Liver (tissue), 9 donors: ENCODE measurements around the gene MTPN. TPM values are rescaled to one million over a fixed set of nuclear protein-coding genes. Genes with fewer than 3 reads are reported as not detected.

Experiments
- DNase-seq: peaks from one replicate; pipeline ENCODE4 v3.0.0-alpha.2; 2017; ENCODE audit warnings: low spot score
- H3K27ac ChIP-seq, 2 donors: one replicate each; pipeline ENCODE4 v1.7.0; 2013; ENCODE audit warnings: inconsistent platforms in 2 of 2, low read length in 2 of 2, control low read depth in 1 of 2, low read depth in 1 of 2, mild to moderate bottlenecking in 1 of 2
- H3K27me3 ChIP-seq, 4 donors: one replicate each; pipeline versions ENCODE4 v1.6.1 to v1.7.0; 2013; ENCODE audit warnings: low read length in 3 of 4, inconsistent platforms in 1 of 4, mild to moderate bottlenecking in 1 of 4, moderate library complexity in 1 of 4; ENCODE audit not compliant: control insufficient read depth in 4 of 4, insufficient read depth in 4 of 4
- H3K36me3 ChIP-seq, 4 donors: one replicate each; pipeline versions ENCODE4 v1.6.1 to v1.7.0; 2013; ENCODE audit warnings: low read length in 3 of 4, mild to moderate bottlenecking in 3 of 4, low read depth in 1 of 4, moderate library complexity in 1 of 4; ENCODE audit not compliant: control insufficient read depth in 4 of 4, insufficient read depth in 3 of 4
- H3K4me1 ChIP-seq, 4 donors: one replicate each; pipeline versions ENCODE4 v1.6.1 to v1.7.0; 2013; ENCODE audit warnings: low read length in 3 of 4, mild to moderate bottlenecking in 3 of 4, moderate library complexity in 1 of 4; ENCODE audit not compliant: control insufficient read depth in 4 of 4, insufficient read depth in 4 of 4
- H3K4me3 ChIP-seq, 3 donors: one replicate each; pipeline versions ENCODE4 v1.6.1 to v1.7.0; 2013; ENCODE audit warnings: low read length in 3 of 3, control low read depth in 1 of 3, low read depth in 1 of 3, mild to moderate bottlenecking in 1 of 3
- H3K9ac ChIP-seq, 2 donors: one replicate each; pipeline ENCODE4 v1.7.0; 2013; ENCODE audit warnings: low read length in 2 of 2, mild to moderate bottlenecking in 2 of 2, moderate library complexity in 2 of 2, control low read depth in 1 of 2, low read depth in 1 of 2
- H3K9me3 ChIP-seq, 4 donors: one replicate each; pipeline versions ENCODE4 v1.6.1 to v1.7.0; 2013; ENCODE audit warnings: low read length in 3 of 4; ENCODE audit not compliant: control insufficient read depth in 4 of 4
- EGR1 ChIP-seq, 2 donors: IDR thresholded peaks; 2 replicates each; pipeline ENCODE4 v1.6.1; 2016 to 2018; ENCODE audit warnings: antibody characterized with exemption in 2 of 2, low read depth in 2 of 2
- FOXA2 ChIP-seq: IDR thresholded peaks from 2 replicates; pipeline ENCODE4 v1.6.1; 2016; ENCODE audit warnings: antibody characterized with exemption
- RAD21 ChIP-seq, 2 donors: IDR thresholded peaks; 2 replicates each; pipeline ENCODE4 v1.6.1; 2016; ENCODE audit warnings: antibody characterized with exemption in 2 of 2, mild to moderate bottlenecking in 2 of 2
- SP1 ChIP-seq: IDR thresholded peaks from 2 replicates; pipeline ENCODE4 v1.6.1; 2018; ENCODE audit warnings: antibody characterized with exemption, mild to moderate bottlenecking
- TAF1 ChIP-seq: conservative IDR thresholded peaks from 2 replicates; pipeline ENCODE4 v1.6.1; 2016; ENCODE audit warnings: antibody characterized with exemption, mild to moderate bottlenecking
- YY1 ChIP-seq: IDR thresholded peaks from 2 replicates; pipeline ENCODE4 v1.6.1; 2016; ENCODE audit warnings: antibody characterized with exemption, mild to moderate bottlenecking
- WGBS: extraction: QIAGEN DNeasy Blood & Tissue Kit; methylation state at CpG from one replicate; pipeline ENCODE4 v1.1.7; 2013; 5-methylcytosine and 5-hydroxymethylcytosine counted together
- polyA plus RNA-seq, 2 donors: library from polyadenylated mRNA; stranded (reverse) in 1 of 2; unstranded in 1 of 2; fragments of 200-250 nt in 1 of 2; fragments of >200 nt in 1 of 2; fragmentation: Nextera tagmentation in 1 of 2; extraction: Ambion mirVana in 1 of 2; gene quantifications; one replicate each; pipeline versions ENCODE4 v1.2.1 to v1.2.3, GENCODE V29; 2013 to 2015
- total RNA-seq, 2 donors: library from RNA; depleted of rRNA; stranded (reverse); fragments of >200 nt; gene quantifications; one replicate each; pipeline ENCODE4 v1.2.3, GENCODE V29; 2014
- TF ChIP-seq, protein P1 (sequence below): IDR thresholded peaks from 2 replicates; pipeline ENCODE4 v1.6.1; 2016; ENCODE audit warnings: antibody characterized with exemption
- TF ChIP-seq, protein P2 (sequence below): fragments of 150-350 bp; IDR thresholded peaks from 2 replicates; pipeline ENCODE4 v1.5.1; 2017; ENCODE audit warnings: improper control_type of control experiment, low read depth, low read length; ENCODE audit not compliant: missing input control
- TF ChIP-seq, protein P3 (sequence below): IDR thresholded peaks from 2 replicates; pipeline ENCODE4 v1.6.1; 2016; ENCODE audit warnings: antibody characterized with exemption
- TF ChIP-seq, protein P4 (sequence below): IDR thresholded peaks from 2 replicates; pipeline ENCODE4 v1.6.1; 2016; ENCODE audit warnings: antibody characterized with exemption, mild to moderate bottlenecking
- TF ChIP-seq, protein P5 (sequence below): IDR thresholded peaks from 2 replicates; pipeline ENCODE4 v1.6.1; 2016; ENCODE audit warnings: antibody characterized with exemption
- donor health status: healthy.
- donor health status: healthy.
- donor health status: healthy.
- donor health status: healthy.
- donor health status: healthy.

The MTPN gene
- total and polyA plus RNA-seq, 4 donors: 24.8 to 88.3 (median 32.8) TPM

DNA sequence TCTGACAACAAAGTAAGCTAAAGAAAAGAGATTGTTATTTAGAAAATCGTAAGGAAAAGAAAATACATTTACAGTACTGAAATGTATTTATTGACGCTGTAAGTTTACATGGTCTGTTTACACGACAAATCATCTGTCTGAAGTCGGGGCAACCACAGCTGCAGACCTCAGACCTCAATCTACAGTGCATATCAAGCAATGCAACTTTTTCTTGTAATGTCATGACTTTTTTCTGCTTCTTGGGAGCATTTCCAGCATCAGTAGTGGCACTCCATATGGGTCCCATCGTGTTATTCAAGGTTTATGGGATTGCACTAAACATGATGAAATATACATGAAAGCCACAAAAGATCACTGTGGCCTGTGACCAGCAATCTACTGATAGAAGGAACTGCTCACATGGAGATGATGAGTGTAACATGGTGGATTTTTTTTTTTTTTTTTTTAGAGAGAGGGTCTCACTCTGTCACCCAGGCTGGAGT, 77.1 kb downstream of the MTPN start:
- 78% methylated on average over 5 of the region's 5 CpGs for WGBS
- no peaks in the 10 kb centered on the region for H3K9me3 ChIP-seq
- H3K36me3 ChIP-seq: no peaks in the 10 kb centered on the region
- DNase-seq: no peak
- H3K9ac ChIP-seq: no peak overlapping the region
- no peaks in the 10 kb centered on the region for H3K4me1 ChIP-seq
- no peak overlapping the region for H3K4me3 ChIP-seq
- TF ChIP-seq, protein P1, sequence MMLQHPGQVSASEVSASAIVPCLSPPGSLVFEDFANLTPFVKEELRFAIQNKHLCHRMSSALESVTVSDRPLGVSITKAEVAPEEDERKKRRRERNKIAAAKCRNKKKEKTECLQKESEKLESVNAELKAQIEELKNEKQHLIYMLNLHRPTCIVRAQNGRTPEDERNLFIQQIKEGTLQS: no peak
- TF ChIP-seq, protein P2, sequence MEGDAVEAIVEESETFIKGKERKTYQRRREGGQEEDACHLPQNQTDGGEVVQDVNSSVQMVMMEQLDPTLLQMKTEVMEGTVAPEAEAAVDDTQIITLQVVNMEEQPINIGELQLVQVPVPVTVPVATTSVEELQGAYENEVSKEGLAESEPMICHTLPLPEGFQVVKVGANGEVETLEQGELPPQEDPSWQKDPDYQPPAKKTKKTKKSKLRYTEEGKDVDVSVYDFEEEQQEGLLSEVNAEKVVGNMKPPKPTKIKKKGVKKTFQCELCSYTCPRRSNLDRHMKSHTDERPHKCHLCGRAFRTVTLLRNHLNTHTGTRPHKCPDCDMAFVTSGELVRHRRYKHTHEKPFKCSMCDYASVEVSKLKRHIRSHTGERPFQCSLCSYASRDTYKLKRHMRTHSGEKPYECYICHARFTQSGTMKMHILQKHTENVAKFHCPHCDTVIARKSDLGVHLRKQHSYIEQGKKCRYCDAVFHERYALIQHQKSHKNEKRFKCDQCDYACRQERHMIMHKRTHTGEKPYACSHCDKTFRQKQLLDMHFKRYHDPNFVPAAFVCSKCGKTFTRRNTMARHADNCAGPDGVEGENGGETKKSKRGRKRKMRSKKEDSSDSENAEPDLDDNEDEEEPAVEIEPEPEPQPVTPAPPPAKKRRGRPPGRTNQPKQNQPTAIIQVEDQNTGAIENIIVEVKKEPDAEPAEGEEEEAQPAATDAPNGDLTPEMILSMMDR: no peak
- H3K27ac ChIP-seq: no peak overlapping the region
- H3K27me3 ChIP-seq: no peaks in the 10 kb centered on the region

DNA sequence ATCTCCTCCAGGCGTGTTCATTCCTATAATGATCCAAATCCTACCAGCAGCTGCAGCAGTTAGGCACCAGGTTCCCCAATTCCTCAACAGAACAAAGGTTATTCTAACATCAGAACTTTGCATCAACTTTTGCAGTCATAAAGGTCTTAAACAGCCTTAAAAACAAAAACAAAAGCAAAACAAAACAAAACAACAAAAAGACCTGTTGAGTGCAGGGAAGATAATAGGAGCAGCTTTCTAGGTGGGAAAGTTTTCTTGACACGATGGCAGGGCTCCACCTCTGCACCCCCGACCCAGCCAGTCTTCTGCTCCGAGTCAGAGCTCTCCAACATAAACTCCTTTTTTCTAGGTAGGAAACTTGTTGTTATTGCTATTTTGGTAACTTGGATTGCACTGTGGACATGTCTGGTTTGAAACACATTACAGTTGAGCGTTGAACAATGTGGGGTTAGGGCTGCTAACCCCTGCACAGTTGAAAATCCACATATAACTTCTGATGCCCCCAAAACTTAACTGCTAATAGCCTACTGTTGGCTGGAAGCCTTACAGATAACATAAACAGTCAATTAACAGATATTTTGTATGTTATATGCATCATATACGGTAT, 77.6 kb downstream of the MTPN start:
- H3K9ac ChIP-seq: no peak overlapping the region
- H3K27me3 ChIP-seq: no peaks in the 10 kb centered on the region
- H3K36me3 ChIP-seq: no peaks in the 10 kb centered on the region
- H3K9me3 ChIP-seq: no peaks in the 10 kb centered on the region
- H3K27ac ChIP-seq: no peak overlapping the region
- H3K4me1 ChIP-seq: no peaks in the 10 kb centered on the region
- 81% methylated on average over 6 of the region's 6 CpGs for WGBS
- TF ChIP-seq, protein P2: no peak
- TF ChIP-seq, protein P3, sequence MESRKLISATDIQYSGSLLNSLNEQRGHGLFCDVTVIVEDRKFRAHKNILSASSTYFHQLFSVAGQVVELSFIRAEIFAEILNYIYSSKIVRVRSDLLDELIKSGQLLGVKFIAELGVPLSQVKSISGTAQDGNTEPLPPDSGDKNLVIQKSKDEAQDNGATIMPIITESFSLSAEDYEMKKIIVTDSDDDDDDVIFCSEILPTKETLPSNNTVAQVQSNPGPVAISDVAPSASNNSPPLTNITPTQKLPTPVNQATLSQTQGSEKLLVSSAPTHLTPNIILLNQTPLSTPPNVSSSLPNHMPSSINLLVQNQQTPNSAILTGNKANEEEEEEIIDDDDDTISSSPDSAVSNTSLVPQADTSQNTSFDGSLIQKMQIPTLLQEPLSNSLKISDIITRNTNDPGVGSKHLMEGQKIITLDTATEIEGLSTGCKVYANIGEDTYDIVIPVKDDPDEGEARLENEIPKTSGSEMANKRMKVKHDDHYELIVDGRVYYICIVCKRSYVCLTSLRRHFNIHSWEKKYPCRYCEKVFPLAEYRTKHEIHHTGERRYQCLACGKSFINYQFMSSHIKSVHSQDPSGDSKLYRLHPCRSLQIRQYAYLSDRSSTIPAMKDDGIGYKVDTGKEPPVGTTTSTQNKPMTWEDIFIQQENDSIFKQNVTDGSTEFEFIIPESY: no peak
- TF ChIP-seq FOXA2 (no peak), SP1 (no peak), YY1 (no peak), TAF1 (no peak), EGR1 (IDR thresholded peaks at IDR 0.05; ENCODE audit: low read depth in 2 of 2) (no peak), RAD21 (IDR thresholded peaks at IDR 0.05) (no peak)
- TF ChIP-seq, protein P1: no peak
- TF ChIP-seq, protein P4, sequence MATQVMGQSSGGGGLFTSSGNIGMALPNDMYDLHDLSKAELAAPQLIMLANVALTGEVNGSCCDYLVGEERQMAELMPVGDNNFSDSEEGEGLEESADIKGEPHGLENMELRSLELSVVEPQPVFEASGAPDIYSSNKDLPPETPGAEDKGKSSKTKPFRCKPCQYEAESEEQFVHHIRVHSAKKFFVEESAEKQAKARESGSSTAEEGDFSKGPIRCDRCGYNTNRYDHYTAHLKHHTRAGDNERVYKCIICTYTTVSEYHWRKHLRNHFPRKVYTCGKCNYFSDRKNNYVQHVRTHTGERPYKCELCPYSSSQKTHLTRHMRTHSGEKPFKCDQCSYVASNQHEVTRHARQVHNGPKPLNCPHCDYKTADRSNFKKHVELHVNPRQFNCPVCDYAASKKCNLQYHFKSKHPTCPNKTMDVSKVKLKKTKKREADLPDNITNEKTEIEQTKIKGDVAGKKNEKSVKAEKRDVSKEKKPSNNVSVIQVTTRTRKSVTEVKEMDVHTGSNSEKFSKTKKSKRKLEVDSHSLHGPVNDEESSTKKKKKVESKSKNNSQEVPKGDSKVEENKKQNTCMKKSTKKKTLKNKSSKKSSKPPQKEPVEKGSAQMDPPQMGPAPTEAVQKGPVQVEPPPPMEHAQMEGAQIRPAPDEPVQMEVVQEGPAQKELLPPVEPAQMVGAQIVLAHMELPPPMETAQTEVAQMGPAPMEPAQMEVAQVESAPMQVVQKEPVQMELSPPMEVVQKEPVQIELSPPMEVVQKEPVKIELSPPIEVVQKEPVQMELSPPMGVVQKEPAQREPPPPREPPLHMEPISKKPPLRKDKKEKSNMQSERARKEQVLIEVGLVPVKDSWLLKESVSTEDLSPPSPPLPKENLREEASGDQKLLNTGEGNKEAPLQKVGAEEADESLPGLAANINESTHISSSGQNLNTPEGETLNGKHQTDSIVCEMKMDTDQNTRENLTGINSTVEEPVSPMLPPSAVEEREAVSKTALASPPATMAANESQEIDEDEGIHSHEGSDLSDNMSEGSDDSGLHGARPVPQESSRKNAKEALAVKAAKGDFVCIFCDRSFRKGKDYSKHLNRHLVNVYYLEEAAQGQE: no peak
- TF ChIP-seq, protein P5, sequence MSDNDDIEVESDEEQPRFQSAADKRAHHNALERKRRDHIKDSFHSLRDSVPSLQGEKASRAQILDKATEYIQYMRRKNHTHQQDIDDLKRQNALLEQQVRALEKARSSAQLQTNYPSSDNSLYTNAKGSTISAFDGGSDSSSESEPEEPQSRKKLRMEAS: no peak
- DNase-seq: no peak
- no peak overlapping the region for H3K4me3 ChIP-seq
